GM18519 (cell line): Measurements from ENCODE around the gene DNAJC7.
"Not testable (repeated sequence)": the region's sequence is repeated elsewhere in the genome, so short reads cannot be mapped to it uniquely, and the experiment has no call there.

ENCODE experiments used
- ATAC-seq: cut with Tn5 transposase; IDR thresholded peaks from one replicate; pipeline ENCODE4 v1.9.1; 2021; ENCODE audit warnings: mild to moderate bottlenecking, moderate library complexity; ENCODE audit not compliant: unreplicated experiment, low FRiP score

The DNAJC7 gene

DNA sequence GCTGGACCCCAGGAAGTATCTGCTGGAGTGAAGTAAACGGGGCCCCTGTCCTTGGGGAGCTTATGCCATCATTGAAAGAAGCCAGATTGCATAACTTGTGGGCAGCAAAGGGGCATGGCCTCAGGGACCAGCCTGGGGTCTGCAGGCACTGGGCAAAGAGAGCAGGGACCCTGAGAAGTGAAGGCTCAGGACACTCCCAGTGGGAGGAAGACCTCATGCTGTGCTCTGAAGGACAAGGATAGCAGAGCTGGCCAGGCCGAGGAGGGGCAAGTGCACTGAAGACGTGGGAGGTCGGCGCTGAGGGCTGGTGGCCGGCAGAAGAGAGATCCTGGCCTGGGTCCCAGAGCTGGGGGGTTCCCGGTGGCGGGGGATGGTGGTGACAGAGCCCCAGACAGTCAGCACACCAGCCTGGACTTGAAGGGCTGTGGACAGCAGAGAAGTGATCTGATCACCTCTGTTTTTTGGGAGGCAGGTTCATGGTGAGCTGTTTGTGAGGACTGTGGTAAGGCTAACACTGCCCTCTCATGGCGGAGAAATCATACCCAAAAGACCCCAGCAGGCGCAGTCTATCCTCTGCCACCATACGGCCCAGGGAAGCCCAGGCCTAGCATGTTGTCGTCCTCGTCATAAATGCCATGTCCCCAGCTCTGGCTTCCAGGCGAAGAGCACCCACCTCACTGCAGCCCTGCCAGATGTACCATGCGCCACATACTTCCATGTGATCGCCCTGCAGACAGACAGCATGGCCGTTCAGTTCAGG lies 57.7 kb downstream of the DNAJC7 start:
- ATAC-seq, result no peak

GRCh38 chr17:41959030-41959335 lies 58.3 kb downstream of the DNAJC7 start:
- ATAC-seq, result no peak

DNA sequence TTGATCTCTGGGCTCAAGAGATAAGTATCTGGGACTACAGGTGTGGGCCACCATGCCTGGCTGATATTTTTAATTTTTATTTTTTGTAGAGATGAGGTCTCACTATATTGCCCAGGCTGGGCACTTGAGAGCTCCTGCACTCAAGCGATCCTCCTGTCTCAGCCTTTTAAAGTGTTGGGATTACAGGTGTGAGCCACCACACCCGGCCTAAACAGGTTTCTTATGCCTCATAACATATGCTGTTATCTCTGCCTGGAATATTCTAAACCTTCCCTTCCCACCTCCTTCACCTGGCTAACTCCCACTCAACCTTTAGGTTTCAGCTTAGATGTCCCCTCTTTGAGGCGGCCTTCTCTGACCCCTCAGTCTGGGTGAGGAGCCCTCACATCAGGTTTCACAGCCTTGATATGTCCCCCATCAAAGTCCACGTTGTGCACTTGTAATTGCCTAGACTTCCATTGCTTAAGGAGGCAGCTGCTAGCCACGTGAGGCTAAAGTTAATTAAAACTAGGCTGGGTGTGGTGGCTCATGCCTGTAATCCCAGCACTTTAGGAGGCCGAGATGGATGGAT lies 59.3 kb downstream of the DNAJC7 start:
- no peak for ATAC-seq

DNA sequence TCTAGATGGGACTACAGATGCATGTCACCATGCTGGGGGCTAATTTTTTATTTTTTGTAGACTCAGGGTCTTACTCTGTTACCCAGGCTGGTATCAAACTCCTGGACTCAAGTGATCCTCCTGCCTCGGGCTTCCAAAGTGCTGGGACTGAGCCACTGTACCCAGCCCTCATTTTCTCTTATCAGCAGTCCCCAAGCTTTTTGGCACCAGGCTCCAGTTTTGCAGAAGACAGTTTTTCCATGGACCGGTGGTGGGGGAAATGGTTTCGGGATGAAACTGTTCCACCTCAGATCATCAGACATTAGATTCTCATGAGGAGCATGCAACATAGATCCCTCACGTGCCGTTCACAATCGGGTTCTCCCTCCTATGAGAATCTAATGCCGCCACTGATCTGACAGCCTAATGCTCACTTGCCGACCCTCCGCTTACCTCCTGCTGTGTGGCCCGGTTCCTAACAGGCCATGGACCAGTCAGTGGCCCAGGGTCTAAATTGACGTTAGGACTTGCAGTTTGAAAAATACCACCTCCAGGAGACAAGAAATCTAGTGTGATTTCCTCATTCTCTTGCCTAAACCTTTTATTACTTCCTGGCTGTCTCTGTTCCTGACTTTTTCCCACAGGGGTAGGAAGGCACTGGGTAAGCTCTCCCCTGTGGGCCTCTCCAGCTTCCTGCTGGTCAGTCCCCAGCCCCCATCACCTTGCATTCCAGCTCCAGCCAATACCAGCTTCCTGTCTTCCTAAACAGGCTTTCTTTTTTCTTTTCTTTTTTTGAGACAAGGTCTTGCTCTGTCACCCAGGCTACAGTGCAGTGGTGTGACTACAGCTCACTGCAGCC lies 60.0 kb downstream of the DNAJC7 start:
- no peak for ATAC-seq

DNA sequence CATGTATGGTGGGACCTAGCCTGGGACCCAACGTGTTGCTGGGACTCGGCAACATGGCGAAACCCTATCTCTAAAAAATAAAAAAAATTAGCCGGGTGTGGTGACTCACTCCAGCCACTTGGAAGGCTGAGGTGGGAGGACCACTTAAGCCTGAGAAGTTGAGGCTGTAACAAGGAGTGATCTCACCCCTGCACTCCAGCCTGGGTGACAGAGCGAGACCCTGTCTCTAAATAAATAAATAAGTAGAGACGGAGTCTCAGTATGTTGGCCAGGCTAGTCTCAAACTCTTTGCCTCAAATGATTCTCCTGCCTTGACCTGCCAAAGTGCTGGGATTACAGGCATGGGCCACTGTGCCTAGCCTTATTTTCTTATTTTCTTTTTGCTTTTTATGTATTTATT lies 60.7 kb downstream of the DNAJC7 start:
- ATAC-seq, result no peak

GRCh38 chr17:41948762-41949460 lies 68.3 kb downstream of the DNAJC7 start:
- no peak for ATAC-seq

DNA sequence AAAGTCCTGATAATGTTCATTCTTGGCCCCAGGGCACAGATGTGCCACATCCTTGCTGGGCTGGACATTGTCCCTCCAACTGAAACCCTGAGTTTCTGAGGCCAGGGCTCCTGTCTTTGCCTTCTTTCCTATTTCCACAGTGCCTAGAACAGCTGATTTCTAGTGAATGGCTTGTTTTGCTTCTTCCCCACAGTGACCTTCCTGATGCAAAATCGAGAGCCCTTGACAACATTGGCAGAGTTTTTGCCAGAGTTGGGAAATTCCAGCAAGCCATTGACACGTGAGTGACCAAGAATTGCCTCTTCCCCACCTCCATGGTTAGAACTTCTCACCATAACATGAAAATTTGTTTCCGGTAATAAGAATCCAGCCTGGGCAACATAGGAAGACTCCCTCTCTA lies 72.3 kb downstream of the DNAJC7 start:
- no peak for ATAC-seq

- no peak for ATAC-seq
These were observed 73.7 kb downstream of the DNAJC7 start for GRCh38 chr17:41943492-41943891.

- no peak for ATAC-seq
These were observed 74.4 kb downstream of the DNAJC7 start for GRCh38 chr17:41942626-41943373.

DNA sequence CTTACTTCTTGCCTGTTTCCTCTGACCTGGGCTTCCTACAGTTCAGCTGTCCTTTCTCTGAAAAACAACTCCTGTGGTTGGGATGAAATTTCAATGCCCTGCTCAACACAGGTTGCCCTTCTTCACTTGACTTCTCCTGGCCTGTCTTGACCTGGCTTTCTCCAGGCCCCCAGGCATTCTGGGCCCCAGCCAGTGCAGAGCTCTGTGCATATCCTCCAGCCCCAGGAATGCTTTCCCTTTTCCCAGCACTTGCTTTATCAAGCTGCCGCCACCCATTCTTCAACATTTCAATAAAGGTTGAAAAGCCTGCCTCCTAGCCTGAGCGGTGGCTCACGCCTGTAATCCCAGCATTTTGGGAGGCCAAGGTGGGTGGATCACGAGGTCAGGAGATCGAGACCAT lies 76.1 kb downstream of the DNAJC7 start:
- no peak for ATAC-seq

DNA sequence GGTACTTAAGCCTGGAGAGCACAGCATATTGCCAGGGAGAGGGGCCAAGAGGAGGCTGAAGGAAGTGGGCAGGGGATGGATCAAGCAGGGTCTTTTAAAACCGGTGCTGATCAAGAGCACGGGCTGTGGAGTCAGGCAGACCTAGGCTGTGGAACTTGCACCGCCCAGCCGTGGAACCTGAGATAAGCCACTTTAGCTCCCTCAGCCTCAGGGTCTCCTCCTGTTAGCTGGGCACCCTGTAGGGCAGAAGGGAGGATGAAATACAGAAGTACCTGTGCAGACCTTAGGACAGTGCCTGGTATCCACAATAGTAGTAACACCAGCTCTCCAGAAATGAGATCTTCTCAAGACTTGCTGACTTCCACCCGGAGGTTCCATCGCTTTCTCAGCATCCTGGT lies 77.5 kb downstream of the DNAJC7 start:
- no peak for ATAC-seq

- ATAC-seq, result no peak
These were observed 78.1 kb downstream of the DNAJC7 start for GRCh38 chr17:41939044-41939692.

GRCh38 chr17:41937970-41938954 lies 79.0 kb downstream of the DNAJC7 start:
- ATAC-seq, result no peak

- no peak for ATAC-seq
These were observed 81.6 kb downstream of the DNAJC7 start for GRCh38 chr17:41935641-41936040.

GRCh38 chr17:41932816-41933389 lies 84.3 kb downstream of the DNAJC7 start:
- ATAC-seq, result no peak

DNA sequence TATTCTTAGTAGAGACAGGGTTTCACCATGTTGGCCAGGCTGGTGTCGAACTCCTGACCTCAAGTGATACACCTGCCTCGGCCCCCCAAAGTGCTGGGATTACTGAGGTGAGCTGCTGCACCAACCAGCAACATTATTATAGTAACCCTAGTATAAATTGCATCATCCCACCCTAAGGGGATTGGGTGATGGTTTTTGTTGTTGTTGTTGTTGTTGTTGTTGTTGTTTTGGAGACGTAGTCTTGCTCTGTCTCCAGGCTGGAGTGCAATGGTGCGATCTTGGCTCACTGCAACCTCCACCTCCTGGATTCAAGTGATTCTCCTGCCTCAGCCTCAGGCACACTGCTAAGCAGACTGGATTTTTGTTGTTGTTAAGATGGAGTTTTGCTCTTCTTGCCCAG lies 85.5 kb downstream of the DNAJC7 start:
- not testable (repeated sequence) for ATAC-seq

- not testable (repeated sequence) for ATAC-seq
These were observed 86.4 kb downstream of the DNAJC7 start for GRCh38 chr17:41930833-41931156.

- ATAC-seq, result peak; percentile 80
These were observed 87.0 kb downstream of the DNAJC7 start, which contains the start of gene ODAD4 for GRCh38 chr17:41930009-41930832. TSS of gene ODAD4 (plus strand) at chr17:41930617. CDS start at chr17:41930724, 107 bp downstream.
